Mesothelial cell of epicardium (in vitro differentiated cells): ENCODE results near the gene KRTAP7-1. TPM values are rescaled to one million over a fixed set of nuclear protein-coding genes. Genes with fewer than 3 reads are reported as not detected.

ENCODE experiments used
- DNase-seq, 2 experiments: peaks; one replicate each; pipeline ENCODE4 v3.0.0; 2021; ENCODE audit warnings: low spot score in 2 of 2; ENCODE audit not compliant: unreplicated experiment in 2 of 2
- H3K27ac Mint-ChIP-seq: 2 replicates; pipeline ENCODE4 v1.8.0; 2021; ENCODE audit warnings: mixed read lengths
- H3K27me3 Mint-ChIP-seq: 2 replicates; pipeline ENCODE4 v1.8.0; 2021; ENCODE audit warnings: low read depth, mixed read lengths
- H3K36me3 Mint-ChIP-seq: 2 replicates; pipeline ENCODE4 v1.8.0; 2021; ENCODE audit warnings: mixed read lengths
- H3K4me1 Mint-ChIP-seq: 2 replicates; pipeline ENCODE4 v1.8.0; 2021; ENCODE audit warnings: mixed read lengths
- H3K4me3 Mint-ChIP-seq: 2 replicates; pipeline ENCODE4 v1.8.0; 2021; ENCODE audit warnings: mild to moderate bottlenecking, moderate library complexity, mixed read lengths
- H3K9me3 Mint-ChIP-seq: 2 replicates; pipeline ENCODE4 v1.8.0; 2021; ENCODE audit warnings: mixed read lengths
- total RNA-seq: library from RNA; stranded (reverse); gene quantifications from 3 replicates; pipeline ENCODE4 v1.2.1, GENCODE V29; 2021
- TF ChIP-seq, protein P1 (sequence below): fragments of 200-600 bp; sonication (generic); IDR thresholded peaks from one replicate; pipeline ENCODE4 v1.5.0; 2021; ENCODE audit warnings: antibody characterized with exemption; ENCODE audit not compliant: unreplicated experiment

The KRTAP7-1 gene
- total RNA-seq, 1 donor from 2014 or later: not detected

DNA sequence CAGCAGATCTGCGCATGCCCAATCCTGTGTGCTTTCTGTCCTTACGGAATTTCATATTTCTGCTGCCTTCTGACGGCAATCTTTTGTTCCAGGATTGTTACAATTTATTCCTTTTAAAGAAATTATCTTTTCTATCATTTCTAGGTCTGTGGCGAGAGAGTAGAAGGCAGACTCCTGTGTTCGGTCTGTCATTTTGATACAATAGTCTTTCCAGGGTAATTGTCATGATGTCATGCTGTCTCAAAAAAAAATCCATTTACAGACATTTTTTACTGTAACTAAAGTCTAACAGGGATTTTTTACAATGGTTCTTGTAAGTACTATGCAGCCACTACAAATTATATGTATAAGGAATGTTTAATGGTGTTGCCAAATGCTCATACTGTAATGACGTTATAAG is 9.0 kb upstream of the KRTAP7-1 start:
- H3K4me1 Mint-ChIP-seq: no peaks in the 10 kb centered on the region
- peaks cover 3% of the 10 kb centered on the region for H3K9me3 Mint-ChIP-seq
- peaks cover 12% of the 10 kb centered on the region for H3K27me3 Mint-ChIP-seq
- H3K4me3 Mint-ChIP-seq: no peak overlapping the region
- TF ChIP-seq, protein P1, sequence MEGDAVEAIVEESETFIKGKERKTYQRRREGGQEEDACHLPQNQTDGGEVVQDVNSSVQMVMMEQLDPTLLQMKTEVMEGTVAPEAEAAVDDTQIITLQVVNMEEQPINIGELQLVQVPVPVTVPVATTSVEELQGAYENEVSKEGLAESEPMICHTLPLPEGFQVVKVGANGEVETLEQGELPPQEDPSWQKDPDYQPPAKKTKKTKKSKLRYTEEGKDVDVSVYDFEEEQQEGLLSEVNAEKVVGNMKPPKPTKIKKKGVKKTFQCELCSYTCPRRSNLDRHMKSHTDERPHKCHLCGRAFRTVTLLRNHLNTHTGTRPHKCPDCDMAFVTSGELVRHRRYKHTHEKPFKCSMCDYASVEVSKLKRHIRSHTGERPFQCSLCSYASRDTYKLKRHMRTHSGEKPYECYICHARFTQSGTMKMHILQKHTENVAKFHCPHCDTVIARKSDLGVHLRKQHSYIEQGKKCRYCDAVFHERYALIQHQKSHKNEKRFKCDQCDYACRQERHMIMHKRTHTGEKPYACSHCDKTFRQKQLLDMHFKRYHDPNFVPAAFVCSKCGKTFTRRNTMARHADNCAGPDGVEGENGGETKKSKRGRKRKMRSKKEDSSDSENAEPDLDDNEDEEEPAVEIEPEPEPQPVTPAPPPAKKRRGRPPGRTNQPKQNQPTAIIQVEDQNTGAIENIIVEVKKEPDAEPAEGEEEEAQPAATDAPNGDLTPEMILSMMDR: no peak
- no peaks in the 10 kb centered on the region for H3K36me3 Mint-ChIP-seq
- H3K27ac Mint-ChIP-seq: no peak overlapping the region
- DNase-seq: no peak

DNA sequence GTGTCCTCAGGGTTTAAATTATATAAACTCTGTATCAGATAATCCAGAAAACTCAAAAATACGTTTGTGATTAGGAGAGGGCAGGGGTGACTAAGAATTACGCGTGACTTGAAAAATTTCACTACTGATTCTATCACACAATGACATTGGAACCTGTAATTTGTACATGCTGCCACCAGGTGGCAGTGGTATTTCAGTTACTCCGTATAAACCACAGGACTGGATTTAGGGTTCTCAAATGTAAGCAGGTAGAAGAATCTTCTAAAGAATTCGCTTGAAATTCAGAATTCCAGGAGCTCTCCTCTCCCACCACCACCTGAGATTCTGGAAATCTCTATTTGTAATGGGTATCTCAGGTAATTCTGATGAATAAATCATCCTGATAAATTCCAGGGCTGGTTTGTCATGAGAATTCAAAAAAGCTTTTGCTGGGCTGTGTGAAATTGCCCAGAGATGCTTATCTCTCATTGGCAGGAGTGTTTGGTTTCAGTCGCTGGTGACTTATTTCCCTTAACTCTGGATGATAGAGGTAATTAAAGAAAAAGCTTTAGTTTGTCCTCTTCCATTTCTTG is 1.7 kb upstream of the KRTAP7-1 start:
- peaks cover 22% of the 10 kb centered on the region for H3K9me3 Mint-ChIP-seq
- H3K4me3 Mint-ChIP-seq: no peak overlapping the region
- H3K36me3 Mint-ChIP-seq: no peaks in the 10 kb centered on the region
- no peak overlapping the region for H3K27ac Mint-ChIP-seq
- no peak for DNase-seq
- H3K4me1 Mint-ChIP-seq: no peaks in the 10 kb centered on the region
- TF ChIP-seq, protein P1: peak; percentile 83
- H3K27me3 Mint-ChIP-seq: peaks cover 2% of the 10 kb centered on the region

DNA sequence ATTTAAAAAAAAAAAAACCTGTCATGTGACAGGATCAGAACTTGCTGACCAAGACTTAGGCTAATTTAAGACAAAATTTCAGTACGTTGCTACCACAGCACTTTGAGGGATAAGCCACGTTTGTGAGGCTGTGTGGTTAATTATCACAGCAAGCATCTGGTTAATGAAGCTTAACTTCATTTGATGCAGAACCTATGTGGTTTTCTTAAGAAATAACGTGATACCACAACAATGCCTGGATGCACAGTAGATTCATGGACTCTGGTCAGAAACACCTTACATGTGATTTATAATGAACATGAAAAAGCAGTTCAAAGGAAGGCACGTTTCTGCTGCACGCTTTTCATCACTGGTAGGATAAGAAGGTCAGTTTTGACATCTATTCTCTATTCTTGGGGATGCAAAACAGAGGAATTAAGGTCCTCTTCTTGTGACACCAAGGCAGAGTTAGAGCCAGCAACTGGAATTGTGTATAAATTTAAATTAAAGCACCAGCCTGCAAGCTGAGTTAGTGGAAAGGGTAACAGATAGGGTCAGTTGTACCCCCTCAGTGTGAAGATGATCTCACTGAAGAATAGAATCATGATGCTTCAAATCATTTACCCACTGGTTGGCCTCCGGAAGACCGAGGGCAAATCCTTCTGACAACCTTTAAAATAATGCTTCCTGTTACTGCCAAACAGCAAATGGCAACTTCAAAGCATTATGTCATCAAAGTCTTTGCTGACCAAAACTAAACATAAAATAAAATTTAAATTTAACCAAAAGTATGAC is 10.5 kb downstream of the KRTAP7-1 start:
- Mint-ChIP-seq H3K4me3 (no peak overlapping the region), H3K4me1 (no peaks in the 10 kb centered on the region), H3K36me3 (no peaks in the 10 kb centered on the region), H3K27me3 (peaks cover 12% of the 10 kb centered on the region), H3K27ac (no peak overlapping the region), H3K9me3 (peaks cover 5% of the 10 kb centered on the region)
- no peak for DNase-seq
- TF ChIP-seq, protein P1: no peak

DNA sequence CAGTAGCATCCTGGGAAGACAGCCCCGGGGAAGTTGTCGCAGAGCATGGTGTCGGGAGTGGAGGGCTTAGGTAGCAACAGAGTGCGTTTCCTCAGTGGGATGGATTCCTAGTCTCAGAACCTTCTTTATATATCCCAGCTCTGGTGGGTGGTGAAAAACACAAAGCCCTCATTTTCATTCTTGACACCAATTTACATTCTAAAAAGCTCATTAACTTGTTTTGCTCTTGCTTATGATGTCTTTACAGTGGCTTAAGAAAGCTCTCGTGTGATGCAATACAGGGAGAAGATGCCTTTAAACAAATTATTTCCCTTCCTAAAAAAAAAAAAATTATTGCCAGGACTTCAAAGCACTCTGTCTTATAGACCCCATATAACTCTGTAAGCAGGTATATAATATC is 16.4 kb downstream of the KRTAP7-1 start, which contains the start of gene KRTAP8-1:
Gene KRTAP8-1 (minus strand): TSS at position 101 of the 400 bp plus-strand sequence. CDS start 54 bp downstream, at position 47.
- H3K36me3 Mint-ChIP-seq: no peaks in the 10 kb centered on the region
- no peak for DNase-seq
- TF ChIP-seq, protein P1: no peak
- H3K4me3 Mint-ChIP-seq: no peak within 1 kb of the TSS
- no peak within 1 kb of the TSS for H3K27ac Mint-ChIP-seq
- no peaks in the 10 kb centered on the region for H3K9me3 Mint-ChIP-seq
- no peaks in the 10 kb centered on the region for H3K4me1 Mint-ChIP-seq
- H3K27me3 Mint-ChIP-seq: peaks cover 11% of the 10 kb centered on the region

DNA sequence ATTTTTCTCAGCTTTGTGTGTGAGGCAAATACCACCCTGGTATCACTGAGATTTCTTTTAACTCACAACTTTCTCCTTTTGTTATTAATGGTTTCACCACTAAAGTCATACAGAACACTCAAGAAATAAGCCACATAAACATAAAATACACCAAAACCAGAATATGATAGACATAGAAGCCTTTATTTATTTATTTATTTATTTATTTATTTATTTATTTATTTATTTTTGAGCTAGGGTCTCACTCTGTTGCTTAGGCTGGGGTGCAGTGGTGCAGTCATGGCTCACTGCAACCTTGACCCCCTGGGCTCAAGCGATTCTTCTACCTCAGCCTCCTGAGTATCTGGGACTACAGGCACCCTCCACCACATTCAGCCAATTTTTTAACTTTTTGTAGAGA is 29.0 kb downstream of the KRTAP7-1 start:
- H3K36me3 Mint-ChIP-seq: no peaks in the 10 kb centered on the region
- no peak overlapping the region for H3K27ac Mint-ChIP-seq

More for the DNA sequence above, 29.0 kb downstream of the KRTAP7-1 start:
- TF ChIP-seq, protein P1: no peak
- Mint-ChIP-seq H3K27me3 (peaks cover 3% of the 10 kb centered on the region), H3K4me3 (no peak overlapping the region), H3K9me3 (peaks cover 25% of the 10 kb centered on the region), H3K4me1 (no peaks in the 10 kb centered on the region)
- no peak for DNase-seq
